ENCODE measurements around the gene SDC1.
"Not testable (repeated sequence)": the region's sequence is repeated elsewhere in the genome, so short reads cannot be mapped to it uniquely, and the experiment has no call there.

Gene SDC1

DNA sequence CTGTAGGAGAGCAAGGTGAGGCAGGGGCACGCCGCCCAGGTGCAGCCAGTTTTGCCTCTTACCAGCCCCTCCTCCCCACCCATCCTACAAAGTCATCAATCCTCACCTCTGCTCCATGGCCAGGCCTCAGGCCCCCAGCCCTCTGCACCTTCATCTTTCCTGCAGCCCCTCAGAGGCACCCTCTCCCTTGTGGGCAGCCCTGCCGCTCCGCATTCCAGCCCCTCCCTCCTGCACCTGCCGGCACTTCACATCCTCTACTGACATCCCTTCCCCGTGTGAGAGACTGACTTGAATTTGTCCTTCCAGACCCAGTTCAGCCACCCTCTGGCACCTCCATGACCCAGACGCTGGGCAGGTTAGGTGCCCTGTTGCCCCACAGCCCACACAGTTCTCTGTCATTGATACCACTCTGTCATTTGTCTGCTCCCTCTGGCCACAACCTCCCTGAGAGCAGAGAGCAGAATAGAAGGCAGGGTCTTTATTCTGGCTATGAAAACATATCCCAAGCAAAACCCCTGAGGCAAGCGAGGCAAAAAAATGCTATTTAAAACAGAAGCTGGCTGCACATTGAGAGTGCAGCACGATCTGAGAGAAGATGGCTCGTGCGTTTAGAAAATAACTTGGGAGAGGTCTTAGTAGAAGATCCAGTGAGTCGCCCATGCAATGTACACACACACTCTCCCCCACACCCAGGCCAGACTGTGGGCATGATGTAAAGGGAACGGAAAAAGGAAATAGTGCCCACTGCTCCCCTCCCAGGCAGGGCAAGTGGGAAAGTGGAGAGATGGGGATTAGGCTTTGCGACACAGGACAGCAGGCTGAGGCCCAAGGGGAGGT lies 25.9 kb downstream of the SDC1 start:
- no peaks in the 10 kb centered on the region for H3K27me3 ChIP-seq (ENCODE audit: control insufficient read depth in 2 of 2, insufficient read depth in 2 of 2, low read length in 2 of 2)
- peak overlapping the region; percentile 95 to 98 for H3K27ac ChIP-seq (ENCODE audit: low read depth in 2 of 2, low read length in 2 of 2)
- H3K9ac ChIP-seq (ENCODE audit: low read depth in 1 of 2, low read length in 2 of 2) = peak overlapping the region in 1 of 2 donors; percentile 57
- H3K4me1 ChIP-seq (ENCODE audit: control insufficient read depth in 2 of 2, insufficient read depth in 2 of 2, low read length in 2 of 2) = peaks cover 39 to 48% of the 10 kb centered on the region in 2 donors
- H3K36me3 ChIP-seq (ENCODE audit: control insufficient read depth in 2 of 2, insufficient read depth in 2 of 2, low read length in 2 of 2) = peaks cover 23 to 24% of the 10 kb centered on the region in 2 donors
- no peak overlapping the region for H3K4me3 ChIP-seq (ENCODE audit: low read length in 2 of 2)
- H3K9me3 ChIP-seq (ENCODE audit: control insufficient read depth in 2 of 2, low read length in 2 of 2) = no peaks in the 10 kb centered on the region

- Histone ChIP-seq H3K36me3 (ENCODE audit: control insufficient read depth in 2 of 2, insufficient read depth in 2 of 2, low read length in 2 of 2) (peaks cover 14% of the 10 kb centered on the region in 2 donors), H3K27ac (ENCODE audit: low read depth in 2 of 2, low read length in 2 of 2) (peak overlapping the region; percentile 95 to 98), H3K4me1 (ENCODE audit: control insufficient read depth in 2 of 2, insufficient read depth in 2 of 2, low read length in 2 of 2) (peaks cover 40 to 48% of the 10 kb centered on the region in 2 donors), H3K9me3 (ENCODE audit: control insufficient read depth in 2 of 2, low read length in 2 of 2) (no peaks in the 10 kb centered on the region), H3K9ac (ENCODE audit: low read depth in 1 of 2, low read length in 2 of 2) (peak overlapping the region in 1 of 2 donors; percentile 57), H3K4me3 (ENCODE audit: low read length in 2 of 2) (peak overlapping the region in 1 of 2 donors; percentile 41), H3K27me3 (ENCODE audit: control insufficient read depth in 2 of 2, insufficient read depth in 2 of 2, low read length in 2 of 2) (no peaks in the 10 kb centered on the region)
Measured at GRCh38 chr2:20198001-20198400, 26.9 kb downstream of the SDC1 start.

GRCh38 chr2:20197192-20197591 lies 27.7 kb downstream of the SDC1 start:
- Histone ChIP-seq H3K9ac (ENCODE audit: low read depth in 1 of 2, low read length in 2 of 2) (peak overlapping the region; percentile 17 to 57), H3K9me3 (ENCODE audit: control insufficient read depth in 2 of 2, low read length in 2 of 2) (no peaks in the 10 kb centered on the region), H3K4me1 (ENCODE audit: control insufficient read depth in 2 of 2, insufficient read depth in 2 of 2, low read length in 2 of 2) (peaks cover 43 to 48% of the 10 kb centered on the region in 2 donors), H3K36me3 (ENCODE audit: control insufficient read depth in 2 of 2, insufficient read depth in 2 of 2, low read length in 2 of 2) (peaks cover 6% of the 10 kb centered on the region in 2 donors), H3K4me3 (ENCODE audit: low read length in 2 of 2) (peak overlapping the region; percentile 7 to 41), H3K27me3 (ENCODE audit: control insufficient read depth in 2 of 2, insufficient read depth in 2 of 2, low read length in 2 of 2) (no peaks in the 10 kb centered on the region), H3K27ac (ENCODE audit: low read depth in 2 of 2, low read length in 2 of 2) (peak overlapping the region; percentile 95 to 98)

DNA sequence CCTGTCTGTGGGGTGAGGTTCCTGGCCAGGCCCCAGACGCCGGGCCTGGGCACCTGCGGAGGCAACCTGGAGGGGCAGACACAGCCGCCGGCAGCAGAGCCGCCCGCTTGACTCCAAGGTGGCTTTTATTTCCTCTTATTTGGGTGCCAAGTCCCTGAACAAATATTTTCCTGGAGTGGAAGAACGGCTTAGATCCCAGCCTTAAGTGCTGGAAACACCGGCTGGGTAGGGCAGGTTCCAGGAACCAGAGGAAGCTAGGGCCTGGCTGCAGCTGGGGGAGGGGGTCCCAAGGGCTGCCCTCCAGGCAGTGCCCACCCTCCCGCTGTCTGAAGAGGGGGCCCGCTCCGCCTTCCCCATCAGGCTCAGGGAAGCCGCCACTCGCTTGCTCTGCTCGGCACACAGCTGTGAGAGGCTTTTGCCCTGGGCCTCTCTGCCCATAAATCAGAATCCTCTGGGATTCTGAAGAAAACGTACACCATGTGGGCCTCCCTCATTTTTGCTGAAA lies 28.2 kb downstream of the SDC1 start:
- Histone ChIP-seq H3K9me3 (ENCODE audit: control insufficient read depth in 2 of 2, low read length in 2 of 2) (no peaks in the 10 kb centered on the region), H3K27ac (ENCODE audit: low read depth in 2 of 2, low read length in 2 of 2) (peak overlapping the region; percentile 95 to 98), H3K4me3 (ENCODE audit: low read length in 2 of 2) (peak overlapping the region; percentile 8 to 20), H3K9ac (ENCODE audit: low read depth in 1 of 2, low read length in 2 of 2) (peak overlapping the region; percentile 57 to 63), H3K4me1 (ENCODE audit: control insufficient read depth in 2 of 2, insufficient read depth in 2 of 2, low read length in 2 of 2) (peaks cover 45 to 48% of the 10 kb centered on the region in 2 donors), H3K27me3 (ENCODE audit: control insufficient read depth in 2 of 2, insufficient read depth in 2 of 2, low read length in 2 of 2) (no peaks in the 10 kb centered on the region), H3K36me3 (ENCODE audit: control insufficient read depth in 2 of 2, insufficient read depth in 2 of 2, low read length in 2 of 2) (peaks cover 2 to 5% of the 10 kb centered on the region in 2 donors)

DNA sequence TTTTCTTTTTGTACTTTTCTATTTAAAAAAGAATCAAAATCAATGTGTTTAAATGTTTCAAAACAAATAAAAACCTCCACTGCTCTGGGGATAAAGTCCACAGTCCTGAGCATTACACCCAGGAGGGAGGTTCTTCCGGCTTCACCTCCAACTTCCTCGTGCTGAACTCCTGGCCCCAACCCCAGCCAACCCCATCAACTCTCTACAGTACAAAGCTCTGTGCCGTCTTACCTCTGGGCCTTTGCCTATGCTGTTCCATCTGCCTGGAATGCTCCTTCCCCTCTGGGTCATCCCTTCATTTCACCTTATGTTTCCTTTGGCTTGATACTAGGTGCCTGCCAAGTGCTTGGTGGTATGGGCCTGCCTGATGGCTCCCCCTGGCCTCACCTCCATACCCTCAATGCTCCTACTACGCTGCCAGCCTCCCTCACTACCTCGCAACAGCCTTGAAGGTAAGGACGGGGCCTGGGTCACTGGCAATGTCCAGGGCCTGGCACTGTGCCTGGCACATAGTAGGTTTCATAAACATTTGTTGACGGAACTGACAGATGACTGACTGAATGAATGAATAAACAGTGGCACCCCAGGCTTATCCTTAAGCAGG lies 28.8 kb downstream of the SDC1 start:
- H3K36me3 ChIP-seq (ENCODE audit: control insufficient read depth in 2 of 2, insufficient read depth in 2 of 2, low read length in 2 of 2) = peaks cover 0 to 4% of the 10 kb centered on the region in 2 donors
- peak overlapping the region; percentile 62 to 65 for H3K4me3 ChIP-seq (ENCODE audit: low read length in 2 of 2)
- no peaks in the 10 kb centered on the region for H3K9me3 ChIP-seq (ENCODE audit: control insufficient read depth in 2 of 2, low read length in 2 of 2)
- peak overlapping the region; percentile 95 to 98 for H3K27ac ChIP-seq (ENCODE audit: low read depth in 2 of 2, low read length in 2 of 2)
- no peaks in the 10 kb centered on the region for H3K27me3 ChIP-seq (ENCODE audit: control insufficient read depth in 2 of 2, insufficient read depth in 2 of 2, low read length in 2 of 2)
- H3K9ac ChIP-seq (ENCODE audit: low read depth in 1 of 2, low read length in 2 of 2) = peak overlapping the region; percentile 57 to 63
- H3K4me1 ChIP-seq (ENCODE audit: control insufficient read depth in 2 of 2, insufficient read depth in 2 of 2, low read length in 2 of 2) = peaks cover 48 to 50% of the 10 kb centered on the region in 2 donors

- H3K4me1 ChIP-seq (ENCODE audit: control insufficient read depth in 2 of 2, insufficient read depth in 2 of 2, low read length in 2 of 2) = peaks cover 48 to 52% of the 10 kb centered on the region in 2 donors
- no peaks in the 10 kb centered on the region for H3K9me3 ChIP-seq (ENCODE audit: control insufficient read depth in 2 of 2, low read length in 2 of 2)
- no peaks in the 10 kb centered on the region for H3K36me3 ChIP-seq (ENCODE audit: control insufficient read depth in 2 of 2, insufficient read depth in 2 of 2, low read length in 2 of 2)
- H3K4me3 ChIP-seq (ENCODE audit: low read length in 2 of 2) = peak overlapping the region; percentile 62 to 65
- peak overlapping the region; percentile 32 to 65 for H3K9ac ChIP-seq (ENCODE audit: low read depth in 1 of 2, low read length in 2 of 2)
- H3K27ac ChIP-seq (ENCODE audit: low read depth in 2 of 2, low read length in 2 of 2) = peak overlapping the region; percentile 95 to 98
- no peaks in the 10 kb centered on the region for H3K27me3 ChIP-seq (ENCODE audit: control insufficient read depth in 2 of 2, insufficient read depth in 2 of 2, low read length in 2 of 2)
Measured at GRCh38 chr2:20195431-20196033, 29.4 kb downstream of the SDC1 start.

DNA sequence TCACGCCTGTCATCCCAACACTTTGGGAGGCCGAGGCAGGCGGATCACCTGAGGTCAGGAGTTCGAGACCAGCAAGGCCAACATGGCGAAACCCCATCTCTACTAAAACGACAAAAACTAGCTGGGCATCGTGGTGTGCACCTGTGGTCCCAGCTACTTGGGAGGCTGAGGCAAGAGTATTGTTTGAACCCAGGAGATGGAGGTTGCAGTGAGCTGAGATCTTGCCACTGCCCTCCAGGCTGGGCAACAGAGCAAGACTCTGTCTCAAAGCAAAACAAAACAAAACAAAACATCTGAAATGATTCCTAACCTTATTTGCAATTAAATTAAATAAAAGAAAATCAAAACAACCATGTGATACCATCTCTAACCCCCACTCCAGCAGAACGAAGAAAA lies 29.9 kb downstream of the SDC1 start:
- Histone ChIP-seq H3K4me3 (ENCODE audit: low read length in 2 of 2) (peak overlapping the region; percentile 62 to 65), H3K27ac (ENCODE audit: low read depth in 2 of 2, low read length in 2 of 2) (peak overlapping the region; percentile 95 to 98), H3K4me1 (ENCODE audit: control insufficient read depth in 2 of 2, insufficient read depth in 2 of 2, low read length in 2 of 2) (peaks cover 48 to 56% of the 10 kb centered on the region in 2 donors), H3K9ac (ENCODE audit: low read depth in 1 of 2, low read length in 2 of 2) (peak overlapping the region; percentile 32 to 65)
- H3K9me3 ChIP-seq (ENCODE audit: control insufficient read depth in 2 of 2, low read length in 2 of 2); H3K27me3 ChIP-seq (ENCODE audit: control insufficient read depth in 2 of 2, insufficient read depth in 2 of 2, low read length in 2 of 2); H3K36me3 ChIP-seq (ENCODE audit: control insufficient read depth in 2 of 2, insufficient read depth in 2 of 2, low read length in 2 of 2): not testable (repeated sequence)

GRCh38 chr2:20194097-20195015 lies 30.6 kb downstream of the SDC1 start:
- H3K4me1 ChIP-seq (ENCODE audit: control insufficient read depth in 2 of 2, insufficient read depth in 2 of 2, low read length in 2 of 2) = peaks cover 48 to 57% of the 10 kb centered on the region in 2 donors
- no peaks in the 10 kb centered on the region for H3K27me3 ChIP-seq (ENCODE audit: control insufficient read depth in 2 of 2, insufficient read depth in 2 of 2, low read length in 2 of 2)
- peak overlapping the region; percentile 95 to 98 for H3K27ac ChIP-seq (ENCODE audit: low read depth in 2 of 2, low read length in 2 of 2)
- no peaks in the 10 kb centered on the region for H3K9me3 ChIP-seq (ENCODE audit: control insufficient read depth in 2 of 2, low read length in 2 of 2)
- H3K4me3 ChIP-seq (ENCODE audit: low read length in 2 of 2) = no peak overlapping the region
- peak overlapping the region in 1 of 2 donors; percentile 65 for H3K9ac ChIP-seq (ENCODE audit: low read depth in 1 of 2, low read length in 2 of 2)
- no peaks in the 10 kb centered on the region for H3K36me3 ChIP-seq (ENCODE audit: control insufficient read depth in 2 of 2, insufficient read depth in 2 of 2, low read length in 2 of 2)

- H3K9ac ChIP-seq (ENCODE audit: low read depth in 1 of 2, low read length in 2 of 2) = no peak overlapping the region
- no peak overlapping the region for H3K27ac ChIP-seq (ENCODE audit: low read depth in 2 of 2, low read length in 2 of 2)
- no peaks in the 10 kb centered on the region for H3K36me3 ChIP-seq (ENCODE audit: control insufficient read depth in 2 of 2, insufficient read depth in 2 of 2, low read length in 2 of 2)
- H3K27me3 ChIP-seq (ENCODE audit: control insufficient read depth in 2 of 2, insufficient read depth in 2 of 2, low read length in 2 of 2) = no peaks in the 10 kb centered on the region
- peaks cover 37 to 45% of the 10 kb centered on the region in 2 donors for H3K4me1 ChIP-seq (ENCODE audit: control insufficient read depth in 2 of 2, insufficient read depth in 2 of 2, low read length in 2 of 2)
- H3K9me3 ChIP-seq (ENCODE audit: control insufficient read depth in 2 of 2, low read length in 2 of 2) = no peaks in the 10 kb centered on the region
- no peak overlapping the region for H3K4me3 ChIP-seq (ENCODE audit: low read length in 2 of 2)
Measured at GRCh38 chr2:20193185-20193584, 31.7 kb downstream of the SDC1 start.
